ENCODE measurements around the gene GALR2.

The GALR2 gene

GRCh38 chr17:76074390-76075363, at the start of gene GALR2:
TSS of gene GALR2 (plus strand) at chr17:76074781. CDS start at chr17:76074884, 103 bp downstream.
- ChIA-PET CTCF (interaction anchor here (0.6 kb wide), 1 partner anchor 301 kb away, joined by 3 read pairs; no protein-coding TSS in a partner anchor), POLR2A (ENCODE audit: low non-redundant PET) (interaction anchor here (0.5 kb wide), 1 partner anchor 123 kb away, joined by 4 read pairs; no protein-coding TSS in a partner anchor)
- DNase-seq (ENCODE audit: low spot score) = no peak
- TF ChIP-seq CTCF (conservative IDR thresholded peaks at IDR 0.05; ENCODE audit: low read depth) = no peak
- H3K27ac ChIP-seq = no peak within 1 kb of the TSS

GRCh38 chr17:76025294-76025693, 49.3 kb upstream of the GALR2 start:
- CTCF ChIA-PET = interaction anchor here (1.4 kb wide), 1 partner anchor 12 kb away, joined by 4 read pairs; no protein-coding TSS in a partner anchor
- peak overlapping the region; percentile 85 for H3K27ac ChIP-seq
- DNase-seq (ENCODE audit: low spot score) = no peak
- POLR2A ChIA-PET (ENCODE audit: low non-redundant PET) = no interaction called here
- no peak for TF ChIP-seq CTCF (conservative IDR thresholded peaks at IDR 0.05; ENCODE audit: low read depth)

- POLR2A ChIA-PET (ENCODE audit: low non-redundant PET) = interaction anchor here (0.6 kb wide), 1 partner anchor 188 kb away, joined by 3 read pairs; no protein-coding TSS in a partner anchor
- H3K27ac ChIP-seq = peak overlapping the region; percentile 85
- no peak for DNase-seq (ENCODE audit: low spot score)
- no peak for TF ChIP-seq CTCF (conservative IDR thresholded peaks at IDR 0.05; ENCODE audit: low read depth)
- CTCF ChIA-PET = interaction anchor here (0.5 to 1.1 kb wide), 2 partner anchors 22 to 246 kb away, joined by 5 to 7 read pairs; no protein-coding TSS in a partner anchor
Observed at GRCh38 chr17:76026714-76027158, 47.8 kb upstream of the GALR2 start.

GRCh38 chr17:76027159-76027839, 47.3 kb upstream of the GALR2 start, which contains the start of gene EVPL:
TSS of gene EVPL (minus strand) at chr17:76027306. CDS start at chr17:76027198, 108 bp downstream.
- ChIA-PET CTCF (interaction anchor here (0.5 to 1.1 kb wide), 2 partner anchors 22 to 246 kb away, joined by 5 to 7 read pairs; no protein-coding TSS in a partner anchor), POLR2A (ENCODE audit: low non-redundant PET) (interaction anchor here (0.6 kb wide), 1 partner anchor 188 kb away, joined by 3 read pairs; no protein-coding TSS in a partner anchor)
- peak within 1 kb of the TSS; percentile 85 for H3K27ac ChIP-seq
- no peak for TF ChIP-seq CTCF (conservative IDR thresholded peaks at IDR 0.05; ENCODE audit: low read depth)
- DNase-seq (ENCODE audit: low spot score) = peak; percentile 75

GRCh38 chr17:76032073-76032779, 42.4 kb upstream of the GALR2 start:
- H3K27ac ChIP-seq = no peak overlapping the region
- CTCF ChIA-PET = interaction anchor here (0.6 kb wide), 2 partner anchors 89 to 172 kb away, joined by 3 to 4 read pairs; no protein-coding TSS in a partner anchor
- no peak for DNase-seq (ENCODE audit: low spot score)
- POLR2A ChIA-PET (ENCODE audit: low non-redundant PET) = no interaction called here
- TF ChIP-seq CTCF (conservative IDR thresholded peaks at IDR 0.05; ENCODE audit: low read depth) = no peak
